Prostate gland (tissue), 2 donors: ENCODE data around the gene FAM193A. TPM values are rescaled to one million over a fixed set of nuclear protein-coding genes. Genes with fewer than 3 reads are reported as not detected.

Experiments used
- DNase-seq: peaks from one replicate; pipeline ENCODE4 v3.0.0-alpha.2; 2019; ENCODE audit warnings: low spot score
- H3K27ac ChIP-seq, 2 donors: fragments of 200-600 bp; sonication (generic); 2 replicates each; pipeline ENCODE4 v1.5.1; 2017 to 2019
- H3K27me3 ChIP-seq: fragments of 200-600 bp; sonication (generic); replicated peaks from 2 replicates; pipeline ENCODE4 v1.5.1; 2019; ENCODE audit not compliant: insufficient read depth
- H3K36me3 ChIP-seq, 2 donors: fragments of 200-600 bp; sonication (generic); 1 replicate in 1 of 2; 2 replicates in 1 of 2; pipeline versions ENCODE4 v1.5.1 to v1.8.1; 2017 to 2019
- H3K4me1 ChIP-seq: fragments of 200-600 bp; sonication (generic); replicated peaks from 2 replicates; pipeline ENCODE4 v1.5.1; 2019
- H3K4me3 ChIP-seq, 2 donors: fragments of 200-600 bp; sonication (generic); 2 replicates each; pipeline ENCODE4 v1.5.1; 2017 to 2019
- H3K9me3 ChIP-seq: fragments of 200-600 bp; sonication (generic); 2 replicates; pipeline ENCODE4 v1.5.1; 2017
- POLR2A ChIP-seq: fragments of 450-650 bp; IDR thresholded peaks from one replicate; pipeline ENCODE4 v1.6.1; 2016; ENCODE audit warnings: antibody characterized with exemption, mild to moderate bottlenecking
- POLR2AphosphoS5 ChIP-seq: sonication (generic); formaldehyde crosslinking; IDR thresholded peaks from one replicate; pipeline ENCODE4 v1.6.1; 2017; ENCODE audit warnings: antibody characterized with exemption
- WGBS: methylation state at CpG from one replicate; pipeline ENCODE4 v1.1.5; 2018; 5-methylcytosine and 5-hydroxymethylcytosine counted together
- intact Hi-C: fragments of 100-400 bp; cut with DNase I; formaldehyde crosslinking; loops from one replicate; pipeline ENCODE4 v1.14.2; 2022
- total RNA-seq, 2 donors: library from RNA; depleted of rRNA; stranded (reverse); fragments of >200 nt; gene quantifications; one replicate each; pipeline ENCODE4 v1.1.0, GENCODE V29; 2016
- TF ChIP-seq, protein P1 (sequence below), 4 experiments: fragments of 200-600 bp in 2 of 4; fragments of 450-650 bp in 2 of 4; sonication (generic) in 2 of 4; IDR thresholded peaks; 1 replicate in 3 of 4; 2 replicates in 1 of 4; pipeline ENCODE4 v1.5.1; 2016 to 2019; ENCODE audit warnings: antibody characterized with exemption in 4 of 4, mild to moderate bottlenecking in 2 of 4, moderate library complexity in 2 of 4

FAM193A gene
- total RNA-seq, 2 donors from 2014 or later, result 24.1 to 53.1 TPM

DNA sequence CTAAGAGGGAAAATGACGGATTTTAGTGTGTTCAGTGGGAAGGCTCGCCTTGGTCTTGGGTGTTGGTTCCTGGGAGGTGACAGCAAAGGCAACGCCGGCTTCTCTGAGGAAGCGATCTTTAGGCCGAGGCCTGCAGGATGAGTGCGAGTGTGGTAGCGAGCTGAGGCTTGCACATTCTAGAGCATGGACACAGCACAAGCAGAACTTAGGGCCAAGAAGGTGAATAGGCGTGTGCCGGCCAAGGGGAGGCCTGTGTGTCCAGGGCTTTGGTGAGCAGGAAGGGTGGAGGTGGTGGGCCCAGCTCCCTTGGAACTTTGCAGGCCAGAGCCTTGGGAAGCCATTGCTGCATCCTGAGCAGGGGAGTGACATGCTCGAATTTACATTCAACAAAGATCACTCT is 151.8 kb downstream of the FAM193A start:
- WGBS, result 94% methylated on average over 11 of the region's 11 CpGs

DNA sequence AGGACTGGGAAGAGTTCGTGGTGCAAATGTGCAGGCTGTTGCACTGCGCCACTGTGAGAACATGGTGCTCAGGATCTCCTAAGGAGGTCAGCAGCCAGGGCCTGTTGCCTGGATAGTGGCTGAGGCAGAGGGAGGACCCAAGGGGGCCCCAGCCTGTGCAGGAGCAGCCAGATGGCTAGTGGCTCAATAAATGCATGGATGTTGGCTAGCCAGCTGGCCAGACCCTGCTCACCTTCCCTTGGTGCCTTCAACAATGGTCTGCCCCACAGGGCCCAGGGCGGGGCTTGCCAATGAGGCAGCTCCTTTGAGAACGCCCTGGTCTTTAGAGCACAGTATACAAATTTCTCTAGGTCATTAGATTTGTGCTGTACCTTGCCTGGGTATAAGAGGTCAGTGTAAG is 152.2 kb downstream of the FAM193A start:
- H3K4me1 ChIP-seq, result no peaks in the 10 kb centered on the region
- H3K36me3 ChIP-seq, result peaks cover 3 to 4% of the 10 kb centered on the region in 2 donors
- intact Hi-C loops, result no loop called here

More for the DNA sequence above, 151.8 kb downstream of the FAM193A start:
- DNase-seq, result no peak
- no peak overlapping the region for H3K27ac ChIP-seq
- no peaks in the 10 kb centered on the region for H3K4me1 ChIP-seq
- no peaks in the 10 kb centered on the region for H3K9me3 ChIP-seq
- no peak overlapping the region for H3K4me3 ChIP-seq
- no peaks in the 10 kb centered on the region for H3K27me3 ChIP-seq
- intact Hi-C loops, result no loop called here
- peaks cover 2 to 4% of the 10 kb centered on the region in 2 donors for H3K36me3 ChIP-seq
- TF ChIP-seq POLR2AphosphoS5 (no peak), POLR2A (no peak)
- TF ChIP-seq, protein P1, sequence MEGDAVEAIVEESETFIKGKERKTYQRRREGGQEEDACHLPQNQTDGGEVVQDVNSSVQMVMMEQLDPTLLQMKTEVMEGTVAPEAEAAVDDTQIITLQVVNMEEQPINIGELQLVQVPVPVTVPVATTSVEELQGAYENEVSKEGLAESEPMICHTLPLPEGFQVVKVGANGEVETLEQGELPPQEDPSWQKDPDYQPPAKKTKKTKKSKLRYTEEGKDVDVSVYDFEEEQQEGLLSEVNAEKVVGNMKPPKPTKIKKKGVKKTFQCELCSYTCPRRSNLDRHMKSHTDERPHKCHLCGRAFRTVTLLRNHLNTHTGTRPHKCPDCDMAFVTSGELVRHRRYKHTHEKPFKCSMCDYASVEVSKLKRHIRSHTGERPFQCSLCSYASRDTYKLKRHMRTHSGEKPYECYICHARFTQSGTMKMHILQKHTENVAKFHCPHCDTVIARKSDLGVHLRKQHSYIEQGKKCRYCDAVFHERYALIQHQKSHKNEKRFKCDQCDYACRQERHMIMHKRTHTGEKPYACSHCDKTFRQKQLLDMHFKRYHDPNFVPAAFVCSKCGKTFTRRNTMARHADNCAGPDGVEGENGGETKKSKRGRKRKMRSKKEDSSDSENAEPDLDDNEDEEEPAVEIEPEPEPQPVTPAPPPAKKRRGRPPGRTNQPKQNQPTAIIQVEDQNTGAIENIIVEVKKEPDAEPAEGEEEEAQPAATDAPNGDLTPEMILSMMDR (IDR thresholded peaks at IDR 0.05), result no peak

DNA sequence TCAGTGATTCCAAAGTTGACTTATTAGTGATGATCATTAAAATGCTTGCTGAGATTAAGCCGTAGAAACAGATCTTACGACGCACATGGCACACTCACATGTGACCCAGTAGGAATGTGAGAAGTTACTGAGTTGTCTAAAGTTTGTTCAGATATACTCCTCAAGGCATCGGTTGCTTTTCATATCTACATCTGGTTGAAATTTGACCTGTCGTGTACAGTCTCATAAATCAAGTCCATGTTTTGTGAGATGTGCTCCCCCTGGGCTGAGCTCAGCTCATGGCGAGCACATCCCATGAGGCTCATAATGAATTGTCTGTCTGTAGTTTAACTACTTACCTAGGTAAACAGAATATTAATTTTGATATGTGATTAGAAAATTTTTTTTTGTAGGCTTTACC is 152.7 kb downstream of the FAM193A start:
- peaks cover 3 to 4% of the 10 kb centered on the region in 2 donors for H3K36me3 ChIP-seq
- H3K4me1 ChIP-seq, result no peaks in the 10 kb centered on the region
- intact Hi-C loops, result no loop called here
- 65% methylated on average over 6 of the region's 6 CpGs for WGBS
- no peak overlapping the region for H3K4me3 ChIP-seq
- no peak for DNase-seq
- no peaks in the 10 kb centered on the region for H3K9me3 ChIP-seq
- H3K27me3 ChIP-seq, result no peaks in the 10 kb centered on the region
- no peak overlapping the region for H3K27ac ChIP-seq
- TF ChIP-seq POLR2A (no peak), POLR2AphosphoS5 (no peak)
- TF ChIP-seq, protein P1 (IDR thresholded peaks at IDR 0.05), result no peak

More for the DNA sequence above, 152.2 kb downstream of the FAM193A start:
- Histone ChIP-seq H3K27me3 (no peaks in the 10 kb centered on the region), H3K9me3 (no peaks in the 10 kb centered on the region), H3K27ac (no peak overlapping the region), H3K4me3 (no peak overlapping the region)
- WGBS, result 91% methylated on average over 4 of the region's 4 CpGs
- no peak for DNase-seq
- TF ChIP-seq, protein P1 (IDR thresholded peaks at IDR 0.05), result no peak
- TF ChIP-seq POLR2A (no peak), POLR2AphosphoS5 (no peak)

DNA sequence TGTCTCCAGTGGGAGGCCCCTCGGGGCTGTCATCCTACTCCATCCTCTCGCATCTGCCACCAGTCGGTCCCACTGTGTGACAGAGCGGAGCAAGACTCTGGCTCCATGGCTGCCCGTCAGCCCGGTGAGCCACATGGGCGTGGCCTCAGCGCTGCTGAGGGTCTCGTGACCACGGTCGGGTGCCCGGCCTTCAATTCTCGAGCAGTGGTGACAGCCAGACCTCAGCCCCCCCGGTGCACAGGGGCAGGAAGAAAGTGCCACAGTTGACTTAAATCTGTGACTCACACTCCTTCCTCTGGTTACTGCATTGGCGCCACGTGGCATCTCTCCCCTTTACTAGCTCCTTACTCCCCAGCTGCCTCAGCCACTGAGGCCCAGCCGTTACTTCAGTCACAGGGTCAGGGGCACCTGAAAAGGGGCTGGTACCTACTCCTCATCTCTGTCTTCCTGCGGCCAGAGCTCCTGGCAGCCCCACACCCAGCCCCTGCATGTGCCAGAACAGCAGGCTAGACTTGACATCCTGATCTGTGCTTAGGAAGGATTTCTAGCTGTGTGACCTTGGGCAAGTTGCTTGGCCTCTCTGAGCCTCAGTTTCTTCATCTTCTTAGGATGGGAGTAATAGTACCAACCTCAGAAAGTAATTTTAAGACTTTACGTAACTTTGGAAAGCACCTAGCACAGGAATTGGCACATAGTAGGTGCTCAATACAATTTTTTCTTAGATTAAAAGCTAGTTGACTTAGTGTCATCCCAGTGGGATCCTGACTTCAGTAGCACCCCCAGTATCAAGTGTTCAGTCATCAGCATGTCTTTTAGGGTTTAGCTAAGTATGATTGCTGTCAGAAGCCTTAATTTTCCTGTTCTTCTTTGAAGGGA is 153.6 kb downstream of the FAM193A start:
- H3K4me1 ChIP-seq, result no peaks in the 10 kb centered on the region
- no peak for DNase-seq
- TF ChIP-seq POLR2A (no peak), POLR2AphosphoS5 (no peak)
- intact Hi-C loops, result no loop called here
- WGBS, result 82% methylated on average over 19 of the region's 19 CpGs
- no peaks in the 10 kb centered on the region for H3K27me3 ChIP-seq
- H3K4me3 ChIP-seq, result no peak overlapping the region
- no peak overlapping the region for H3K27ac ChIP-seq
- H3K36me3 ChIP-seq, result peaks cover 3 to 11% of the 10 kb centered on the region in 2 donors
- no peaks in the 10 kb centered on the region for H3K9me3 ChIP-seq

DNA sequence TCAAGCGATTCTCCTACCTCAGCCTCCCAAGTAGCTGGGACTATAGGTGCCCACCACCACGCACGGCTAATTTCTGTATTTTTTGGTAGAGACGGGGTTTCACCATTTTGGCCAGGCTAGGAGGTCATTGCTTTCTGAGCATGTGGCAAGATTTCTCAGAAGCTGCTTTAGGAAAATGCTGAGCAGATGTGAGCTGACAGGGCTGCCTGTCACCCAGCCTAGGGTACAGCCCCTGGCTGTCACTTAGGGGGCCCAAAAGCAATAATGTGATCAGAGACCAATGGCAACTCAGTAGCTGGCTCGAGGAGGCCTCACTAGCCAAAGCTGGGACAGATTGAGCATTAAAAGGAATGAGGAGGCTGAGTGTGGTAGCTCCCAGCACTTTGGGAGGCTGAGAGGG is 154.9 kb downstream of the FAM193A start:
- no peaks in the 10 kb centered on the region for H3K4me1 ChIP-seq
- 91% methylated on average over 5 of the region's 5 CpGs for WGBS
- no peak for DNase-seq
- TF ChIP-seq, protein P1 (IDR thresholded peaks at IDR 0.05), result no peak
- TF ChIP-seq POLR2A, result no peak
- TF ChIP-seq POLR2AphosphoS5, result no peak
- peaks cover 3 to 9% of the 10 kb centered on the region in 2 donors for H3K36me3 ChIP-seq
- no peak overlapping the region for H3K27ac ChIP-seq
- H3K9me3 ChIP-seq, result no peaks in the 10 kb centered on the region
- no peaks in the 10 kb centered on the region for H3K27me3 ChIP-seq
- intact Hi-C loops, result no loop called here
- H3K4me3 ChIP-seq, result no peak overlapping the region
